Smooth muscle cell (in vitro differentiated cells): ENCODE measurements around the gene ACBD4. TPM values are rescaled to one million over a fixed set of nuclear protein-coding genes. Genes with fewer than 3 reads are reported as not detected.

Experiments
- DNase-seq: peaks from one replicate; lab custom pipeline; 2025; ENCODE audit not compliant: unreplicated experiment; lab: John Stamatoyannopoulos, UW
- H2AFZ ChIP-seq: fragments of 200-600 bp; sonication (generic); 2 replicates; pipeline ENCODE4 v1.6.0; 2016; ENCODE audit warnings: antibody characterized with exemption, low read depth, mild to moderate bottlenecking
- H3F3A ChIP-seq: fragments of 200-600 bp; sonication (generic); 2 replicates; pipeline ENCODE4 v1.6.0; 2017; ENCODE audit warnings: antibody characterized with exemption, low read depth
- H3K27ac ChIP-seq: fragments of 200-600 bp; sonication (generic); 2 replicates; pipeline ENCODE4 v1.5.1; 2016; ENCODE audit warnings: low read depth, mild to moderate bottlenecking
- H3K27me3 ChIP-seq: fragments of 200-600 bp; sonication (generic); 2 replicates; pipeline ENCODE4 v1.6.1; 2016; ENCODE audit warnings: low read depth, mild to moderate bottlenecking
- H3K36me3 ChIP-seq: fragments of 200-600 bp; sonication (generic); 2 replicates; pipeline ENCODE4 v1.5.1; 2016; ENCODE audit warnings: low read depth
- H3K4me1 ChIP-seq: fragments of 200-600 bp; sonication (generic); 2 replicates; pipeline ENCODE4 v1.5.1; 2016; ENCODE audit warnings: low read depth
- H3K4me2 ChIP-seq: fragments of 200-600 bp; sonication (generic); 2 replicates; pipeline ENCODE4 v1.6.0; 2016; ENCODE audit warnings: mild to moderate bottlenecking
- H3K4me3 ChIP-seq: fragments of 200-600 bp; sonication (generic); 2 replicates; pipeline ENCODE4 v1.5.1; 2016; ENCODE audit warnings: mild to moderate bottlenecking
- H3K79me2 ChIP-seq: fragments of 200-600 bp; sonication (generic); 2 replicates; pipeline ENCODE4 v1.6.0; 2016; ENCODE audit warnings: low read depth, mild to moderate bottlenecking
- H3K9ac ChIP-seq: fragments of 200-600 bp; sonication (generic); 2 replicates; pipeline ENCODE4 v1.6.0; 2016; ENCODE audit warnings: low read depth
- H3K9me3 ChIP-seq: fragments of 200-600 bp; sonication (generic); replicated peaks from 2 replicates; pipeline ENCODE4 v1.5.1; 2016; ENCODE audit warnings: low read depth
- H4K20me1 ChIP-seq: fragments of 200-600 bp; sonication (generic); 2 replicates; pipeline ENCODE4 v1.6.0; 2016; ENCODE audit warnings: low read depth
- CTCF ChIP-seq: fragments of 200-600 bp; sonication (generic); IDR thresholded peaks from 2 replicates; pipeline ENCODE4 v1.5.1; 2017; ENCODE audit warnings: borderline replicate concordance, mild to moderate bottlenecking, antibody characterized with exemption; ENCODE audit not compliant: insufficient read depth, poor library complexity, severe bottlenecking
- WGBS: methylation state at CpG from one replicate; pipeline ENCODE4 v1.1.7; 2016; ENCODE audit warnings: low lambda C conversion rate; 5-methylcytosine and 5-hydroxymethylcytosine counted together
- polyA plus RNA-seq: library from polyadenylated mRNA; unstranded; fragments of >200 nt; fragmentation: Nextera tagmentation; extraction: Ambion mirVana; gene quantifications from 2 replicates; pipeline ENCODE4 v1.2.1, GENCODE V29; 2016
- total RNA-seq: library from RNA; depleted of rRNA; stranded (reverse); fragments of >200 nt; gene quantifications from 2 replicates; pipeline ENCODE4 v1.2.3, GENCODE V29; 2014

Gene ACBD4
- total and polyA plus RNA-seq, 2 experiments from 2014 or later: 0.49 to 5.0 TPM

GRCh38 chr17:45137561-45138305 lies 2.2 kb downstream of the ACBD4 start:
- no peaks in the 10 kb centered on the region for H3F3A ChIP-seq
- H3K4me3 ChIP-seq: no peak overlapping the region
- no peak overlapping the region for H3K27ac ChIP-seq
- no peaks in the 10 kb centered on the region for H3K79me2 ChIP-seq
- no peak for DNase-seq
- 96% methylated on average over 10 of the region's 11 CpGs for WGBS
- no peak overlapping the region for H3K4me2 ChIP-seq
- no peak overlapping the region for H2AFZ ChIP-seq
- TF ChIP-seq CTCF: no peak
- H3K9ac ChIP-seq: no peak overlapping the region
- peaks cover 4% of the 10 kb centered on the region for H3K4me1 ChIP-seq
- no peaks in the 10 kb centered on the region for H3K9me3 ChIP-seq
- H3K27me3 ChIP-seq: no peaks in the 10 kb centered on the region
- H3K36me3 ChIP-seq: no peaks in the 10 kb centered on the region
- no peaks in the 10 kb centered on the region for H4K20me1 ChIP-seq

GRCh38 chr17:45138911-45139532 lies 3.5 kb downstream of the ACBD4 start:
- 58% methylated on average over 5 of the region's 14 CpGs for WGBS

GRCh38 chr17:45139533-45139920 lies 4.0 kb downstream of the ACBD4 start:
- Histone ChIP-seq H3K36me3 (no peaks in the 10 kb centered on the region), H3K27me3 (no peaks in the 10 kb centered on the region), H3K27ac (no peak overlapping the region), H3K4me1 (peaks cover 11% of the 10 kb centered on the region), H3K9ac (no peak overlapping the region), H3F3A (no peaks in the 10 kb centered on the region), H3K9me3 (no peaks in the 10 kb centered on the region), H3K79me2 (no peaks in the 10 kb centered on the region), H3K4me2 (no peak overlapping the region), H2AFZ (no peak overlapping the region), H4K20me1 (no peaks in the 10 kb centered on the region), H3K4me3 (no peak overlapping the region)
- WGBS: 93% methylated on average over 4 of the region's 4 CpGs
- no peak for TF ChIP-seq CTCF
- DNase-seq: no peak

More at GRCh38 chr17:45138911-45139532, 3.5 kb downstream of the ACBD4 start:
- Histone ChIP-seq H3K4me1 (peaks cover 11% of the 10 kb centered on the region), H3K27me3 (no peaks in the 10 kb centered on the region), H3K79me2 (no peaks in the 10 kb centered on the region), H3K36me3 (no peaks in the 10 kb centered on the region), H3K27ac (no peak overlapping the region), H4K20me1 (no peaks in the 10 kb centered on the region), H3F3A (no peaks in the 10 kb centered on the region), H3K9me3 (no peaks in the 10 kb centered on the region), H2AFZ (no peak overlapping the region), H3K4me2 (no peak overlapping the region), H3K9ac (no peak overlapping the region), H3K4me3 (no peak overlapping the region)
- DNase-seq: no peak
- no peak for TF ChIP-seq CTCF
